H9 (cell line): Measurements from ENCODE around the gene CHN2. TPM values are rescaled to one million over a fixed set of nuclear protein-coding genes. Genes with fewer than 3 reads are reported as not detected.

ENCODE experiments used
- DNase-seq: peaks from one replicate; pipeline ENCODE4 v3.0.0-alpha.2; 2017
- H2AFZ ChIP-seq: one replicate; pipeline ENCODE4 v1.6.1; 2013; ENCODE audit warnings: mild to moderate bottlenecking, low read length, control low read depth, moderate library complexity
- H2AK5ac ChIP-seq: 2 replicates; pipeline ENCODE4 v1.6.1; 2013; ENCODE audit warnings: low read length, control low read depth, mixed read lengths; ENCODE audit not compliant: insufficient read length
- H2BK120ac ChIP-seq: one replicate; pipeline ENCODE4 v1.6.1; 2013; ENCODE audit warnings: low read depth, mild to moderate bottlenecking, low read length, control low read depth, inconsistent platforms; ENCODE audit not compliant: poor library complexity, severe bottlenecking
- H2BK12ac ChIP-seq: 2 replicates; pipeline ENCODE4 v1.6.1; 2013; ENCODE audit warnings: low read length, control low read depth, mixed read lengths, low read depth; ENCODE audit not compliant: insufficient read length
- H2BK15ac ChIP-seq: 2 replicates; pipeline ENCODE4 v1.6.1; 2013; ENCODE audit warnings: low read depth, low read length, control low read depth
- H2BK20ac ChIP-seq: one replicate; pipeline ENCODE4 v1.6.1; 2013; ENCODE audit warnings: low read depth, mild to moderate bottlenecking, low read length, control low read depth, inconsistent platforms; ENCODE audit not compliant: poor library complexity, severe bottlenecking
- H2BK5ac ChIP-seq: 2 replicates; pipeline ENCODE4 v1.6.1; 2013; ENCODE audit warnings: low read length, control low read depth, mixed read lengths; ENCODE audit not compliant: insufficient read length
- H3K14ac ChIP-seq: 2 replicates; pipeline ENCODE4 v1.6.1; 2013; ENCODE audit warnings: low read length, control low read depth; ENCODE audit not compliant: insufficient read depth
- H3K18ac ChIP-seq: 2 replicates; pipeline ENCODE4 v1.6.1; 2013; ENCODE audit warnings: low read depth, mild to moderate bottlenecking, mixed read lengths, low read length, control low read depth; ENCODE audit not compliant: insufficient read length
- H3K23ac ChIP-seq: 2 replicates; pipeline ENCODE4 v1.6.1; 2013; ENCODE audit warnings: low read length, control low read depth, mixed read lengths, low read depth; ENCODE audit not compliant: insufficient read length
- H3K23me2 ChIP-seq: 2 replicates; pipeline ENCODE4 v1.6.1; 2013; ENCODE audit warnings: low read depth, mild to moderate bottlenecking, mixed read lengths, low read length, control low read depth; ENCODE audit not compliant: insufficient read length, poor library complexity, severe bottlenecking
- H3K27ac ChIP-seq: 2 replicates; pipeline ENCODE4 v1.5.1; 2013; ENCODE audit warnings: low read length, control low read depth, mixed read lengths, low read depth; ENCODE audit not compliant: insufficient read length
- H3K27me3 ChIP-seq: 2 replicates; pipeline ENCODE4 v1.6.1; 2013; ENCODE audit warnings: low read length, control low read depth, inconsistent platforms; ENCODE audit not compliant: insufficient read depth
- H3K4ac ChIP-seq: 2 replicates; pipeline ENCODE4 v1.6.1; 2013; ENCODE audit warnings: low read depth, mild to moderate bottlenecking, control low read depth, inconsistent platforms, low read length, moderate library complexity
- H3K4me1 ChIP-seq: 2 replicates; pipeline ENCODE4 v1.6.1; 2013; ENCODE audit warnings: low read length, control low read depth, inconsistent platforms; ENCODE audit not compliant: insufficient read depth
- H3K4me2 ChIP-seq: 2 replicates; pipeline ENCODE4 v1.6.1; 2013; ENCODE audit warnings: low read length, control low read depth, mixed read lengths; ENCODE audit not compliant: insufficient read length, insufficient read depth
- H3K56ac ChIP-seq: 2 replicates; pipeline ENCODE4 v1.6.1; 2013; ENCODE audit warnings: low read depth, mild to moderate bottlenecking, mixed read lengths, low read length, control low read depth; ENCODE audit not compliant: insufficient read length
- H3K79me1 ChIP-seq: 2 replicates; pipeline ENCODE4 v1.6.1; 2013; ENCODE audit warnings: low read depth, mild to moderate bottlenecking, moderate library complexity, low read length, control low read depth, inconsistent platforms; ENCODE audit not compliant: insufficient read depth, poor library complexity, severe bottlenecking
- H3K79me2 ChIP-seq: 2 replicates; pipeline ENCODE4 v1.6.1; 2013; ENCODE audit warnings: low read length, control low read depth, inconsistent platforms; ENCODE audit not compliant: insufficient read depth
- H3K9ac ChIP-seq: 2 replicates; pipeline ENCODE4 v1.6.1; 2013; ENCODE audit warnings: low read length, control low read depth, mixed read lengths; ENCODE audit not compliant: insufficient read length; ENCODE audit errors: extremely low read depth
- H3K9me3 ChIP-seq: one replicate; pipeline ENCODE4 v1.6.1; 2013; ENCODE audit warnings: low read depth, low read length, inconsistent platforms; ENCODE audit not compliant: control insufficient read depth
- H3T11ph ChIP-seq: one replicate; pipeline ENCODE4 v1.6.1; 2013; ENCODE audit warnings: mild to moderate bottlenecking, low read length, control low read depth, inconsistent platforms
- H4K20me1 ChIP-seq: one replicate; pipeline ENCODE4 v1.6.1; 2013; ENCODE audit not compliant: control insufficient read depth, insufficient read length, insufficient read depth
- H4K5ac ChIP-seq: 2 replicates; pipeline ENCODE4 v1.6.1; 2013; ENCODE audit warnings: low read depth, mild to moderate bottlenecking, mixed read lengths, low read length, control low read depth; ENCODE audit not compliant: insufficient read length
- H4K8ac ChIP-seq: replicated peaks from 2 replicates; pipeline ENCODE4 v1.6.1; 2013; ENCODE audit warnings: low read length, control low read depth, mixed read lengths, low read depth; ENCODE audit not compliant: insufficient read length
- H4K91ac ChIP-seq: 2 replicates; pipeline ENCODE4 v1.6.1; 2013; ENCODE audit warnings: low read depth, mild to moderate bottlenecking, moderate library complexity, mixed read lengths, low read length, control low read depth; ENCODE audit not compliant: insufficient read length
- H3K27ac Mint-ChIP-seq, 3 experiments: 2 replicates in 2 of 3; 3 replicates in 1 of 3; pipeline ENCODE4 v1.8.0; 2020 to 2021; ENCODE audit warnings: mixed read lengths in 3 of 3, mild to moderate bottlenecking in 1 of 3, moderate library complexity in 1 of 3
- H3K27me3 Mint-ChIP-seq: 2 replicates; pipeline ENCODE4 v1.8.0; 2021; ENCODE audit warnings: low read depth, mild to moderate bottlenecking, moderate library complexity, mixed read lengths
- H3K36me3 Mint-ChIP-seq, 3 experiments: 2 replicates in 2 of 3; 3 replicates in 1 of 3; pipeline ENCODE4 v1.8.0; 2020 to 2021; ENCODE audit warnings: low read depth in 3 of 3, mixed read lengths in 3 of 3; ENCODE audit not compliant: insufficient read depth in 1 of 3
- H3K4me1 Mint-ChIP-seq, 2 experiments: 2 replicates each; pipeline ENCODE4 v1.8.0; 2020; ENCODE audit warnings: mixed read lengths in 2 of 2
- H3K4me3 Mint-ChIP-seq, 2 experiments: 2 replicates in 1 of 2; 3 replicates in 1 of 2; pipeline ENCODE4 v1.8.0; 2020 to 2021; ENCODE audit warnings: mild to moderate bottlenecking in 2 of 2, mixed read lengths in 2 of 2, moderate library complexity in 1 of 2
- H3K9me3 Mint-ChIP-seq, 2 experiments: 2 replicates in 1 of 2; 3 replicates in 1 of 2; pipeline ENCODE4 v1.8.0; 2020; ENCODE audit warnings: mild to moderate bottlenecking in 2 of 2, mixed read lengths in 2 of 2, moderate library complexity in 1 of 2
- CTCF ChIP-seq: fragments of 200-600 bp; sonication (generic); conservative IDR thresholded peaks from 3 replicates; pipeline ENCODE4 v1.8.0; 2021; ENCODE audit warnings: antibody characterized with exemption, mild to moderate bottlenecking
- WGBS: extraction: QIAGEN DNeasy Blood & Tissue Kit; methylation state at CpG from one replicate; pipeline ENCODE4 v1.1.7; 2013; ENCODE audit warnings: missing lambda C conversion rate, low lambda C conversion rate, mixed read lengths; ENCODE audit not compliant: insufficient read length; ENCODE audit errors: extremely low coverage; 5-methylcytosine and 5-hydroxymethylcytosine counted together
- total RNA-seq: library from RNA; stranded (reverse); gene quantifications from 2 replicates; pipeline ENCODE4 v1.2.1, GENCODE V29; 2021

The CHN2 gene
- total RNA-seq, 1 experiment from 2014 or later: 3.3 TPM

- Mint-ChIP-seq H3K27me3 (peaks cover 14% of the 10 kb centered on the region), H3K36me3 (no peaks in the 10 kb centered on the region), H3K4me1 (peaks cover 18 to 24% of the 10 kb centered on the region in 2 experiments), H3K27ac (no peak overlapping the region), H3K4me3 (no peak overlapping the region), H3K9me3 (no peaks in the 10 kb centered on the region)
- no peaks in the 10 kb centered on the region for H3K27me3 ChIP-seq
- no peak overlapping the region for H3K4me2 ChIP-seq
- H2BK5ac ChIP-seq: no peak overlapping the region
- H2BK15ac ChIP-seq: no peak overlapping the region
- H2BK12ac ChIP-seq: no peak overlapping the region
- no peaks in the 10 kb centered on the region for H3K23me2 ChIP-seq
- H2AFZ ChIP-seq: no peak overlapping the region
- H3K56ac ChIP-seq: no peak overlapping the region
- H3K18ac ChIP-seq: no peak overlapping the region
- no peak overlapping the region for H3K23ac ChIP-seq
- H3K79me2 ChIP-seq: no peaks in the 10 kb centered on the region
- no peak overlapping the region for H3T11ph ChIP-seq
- H4K91ac ChIP-seq: no peak overlapping the region
- no peaks in the 10 kb centered on the region for H3K9me3 ChIP-seq
- no CpG with 5 or more reads among the region's 6 CpGs for WGBS
- H3K9ac ChIP-seq: no peak overlapping the region
- H3K14ac ChIP-seq: no peak overlapping the region
- no peak overlapping the region for H2BK20ac ChIP-seq
- peaks cover 3% of the 10 kb centered on the region; the same call in 1 of the 2 replicates for H3K4me1 ChIP-seq
- H3K27ac ChIP-seq: no peak overlapping the region
- no peak for TF ChIP-seq CTCF
- no peaks in the 10 kb centered on the region for H3K79me1 ChIP-seq
- H3K4ac ChIP-seq: no peak overlapping the region
- no peak overlapping the region for H4K5ac ChIP-seq
- no peaks in the 10 kb centered on the region for H4K20me1 ChIP-seq
- no peak overlapping the region for H2AK5ac ChIP-seq
- H4K8ac ChIP-seq: no peak overlapping the region
- H2BK120ac ChIP-seq: no peak overlapping the region
- no peak for DNase-seq
Observed at GRCh38 chr7:29204491-29205272, 10.1 kb downstream of the CHN2 start.
